Measurements from ENCODE around the gene DOCK4. TPM values are rescaled to one million over a fixed set of nuclear protein-coding genes. Genes with fewer than 3 reads are reported as not detected.

The DOCK4 gene
- total RNA-seq, 1 experiment from 2014 or later, result 31.4 TPM

GRCh38 chr7:111678986-111679385 lies 527.2 kb downstream of the DOCK4 start:
- BruUV-seq (replicated peaks), result no TSS peak
- DNase-seq (ENCODE audit: unreplicated experiment), result no peak
- H3K27ac Mint-ChIP-seq (ENCODE audit: low read depth, unreplicated experiment), result no peak overlapping the region
- H3K27me3 Mint-ChIP-seq (ENCODE audit: insufficient read depth, unreplicated experiment), result peaks cover 18% of the 10 kb centered on the region
- H3K36me3 Mint-ChIP-seq (ENCODE audit: insufficient read depth, unreplicated experiment), result no peaks in the 10 kb centered on the region
- peaks cover 11% of the 10 kb centered on the region for H3K4me1 Mint-ChIP-seq (ENCODE audit: insufficient read depth, unreplicated experiment)
- no peak overlapping the region for H3K4me3 Mint-ChIP-seq (ENCODE audit: unreplicated experiment)
- intact Hi-C loops (cut with micrococcal nuclease), result no loop called here
- H3K9me3 Mint-ChIP-seq (ENCODE audit: unreplicated experiment), result no peaks in the 10 kb centered on the region
- CTCF ChIA-PET, result interaction anchor here (0.9 kb wide), 1 partner anchor 12 kb away, joined by 3 read pairs; no protein-coding TSS in a partner anchor
- no peak for TF ChIP-seq CTCF (IDR thresholded peaks at IDR 0.05; ENCODE audit: unreplicated experiment)
- POLR2A ChIA-PET, result interaction anchor here (1.4 kb wide), 1 partner anchor 117 kb away, joined by 5 read pairs; the partner anchor contains the start of gene IMMP2L

- H3K36me3 Mint-ChIP-seq (ENCODE audit: insufficient read depth, unreplicated experiment), result no peaks in the 10 kb centered on the region
- no peak for TF ChIP-seq CTCF (IDR thresholded peaks at IDR 0.05; ENCODE audit: unreplicated experiment)
- H3K4me1 Mint-ChIP-seq (ENCODE audit: insufficient read depth, unreplicated experiment), result peaks cover 11% of the 10 kb centered on the region
- ChIA-PET CTCF (interaction anchor here (0.6 to 1.5 kb wide), 4 partner anchors 10 to 100 kb away, joined by 3 to 7 read pairs (median 4); no protein-coding TSS in a partner anchor), POLR2A (interaction anchor here (0.7 to 1.4 kb wide), 2 partner anchors 15 to 116 kb away, joined by 3 to 5 read pairs; partner anchors contain the start of gene IMMP2L)
- H3K27ac Mint-ChIP-seq (ENCODE audit: low read depth, unreplicated experiment), result no peak overlapping the region
- H3K27me3 Mint-ChIP-seq (ENCODE audit: insufficient read depth, unreplicated experiment), result peaks cover 25% of the 10 kb centered on the region
- no TSS peak for BruUV-seq (replicated peaks)
- peak; percentile 58 for DNase-seq (ENCODE audit: unreplicated experiment)
- H3K4me3 Mint-ChIP-seq (ENCODE audit: unreplicated experiment), result no peak overlapping the region
- intact Hi-C loops (cut with micrococcal nuclease), result no loop called here
- H3K9me3 Mint-ChIP-seq (ENCODE audit: unreplicated experiment), result no peaks in the 10 kb centered on the region
Observed at GRCh38 chr7:111678281-111678680, 527.9 kb downstream of the DOCK4 start.

GRCh38 chr7:111677848-111678247 lies 528.4 kb downstream of the DOCK4 start:
- Mint-ChIP-seq H3K27ac (ENCODE audit: low read depth, unreplicated experiment) (no peak overlapping the region), H3K36me3 (ENCODE audit: insufficient read depth, unreplicated experiment) (no peaks in the 10 kb centered on the region), H3K4me1 (ENCODE audit: insufficient read depth, unreplicated experiment) (peaks cover 11% of the 10 kb centered on the region), H3K27me3 (ENCODE audit: insufficient read depth, unreplicated experiment) (peaks cover 28% of the 10 kb centered on the region), H3K4me3 (ENCODE audit: unreplicated experiment) (no peak overlapping the region), H3K9me3 (ENCODE audit: unreplicated experiment) (no peaks in the 10 kb centered on the region)
- peak; percentile 66 for DNase-seq (ENCODE audit: unreplicated experiment)
- intact Hi-C loops (cut with micrococcal nuclease), result no loop called here
- POLR2A ChIA-PET, result interaction anchor here (0.7 to 1.4 kb wide), 2 partner anchors 15 to 116 kb away, joined by 3 to 5 read pairs; partner anchors contain the start of gene IMMP2L
- TF ChIP-seq CTCF (IDR thresholded peaks at IDR 0.05; ENCODE audit: unreplicated experiment), result no peak
- CTCF ChIA-PET, result interaction anchor here (0.6 to 1.5 kb wide), 3 partner anchors 10 to 99 kb away, joined by 3 to 7 read pairs (median 4); no protein-coding TSS in a partner anchor
- BruUV-seq (replicated peaks), result no TSS peak

GRCh38 chr7:111676811-111677210 lies 529.4 kb downstream of the DOCK4 start:
- intact Hi-C loops (cut with micrococcal nuclease), result no loop called here

More at GRCh38 chr7:111676811-111677210, 529.4 kb downstream of the DOCK4 start:
- CTCF ChIA-PET, result interaction anchor here (1.4 kb wide), 1 partner anchor 11 kb away, joined by 4 read pairs; no protein-coding TSS in a partner anchor
- Mint-ChIP-seq H3K4me3 (ENCODE audit: unreplicated experiment) (no peak overlapping the region), H3K9me3 (ENCODE audit: unreplicated experiment) (no peaks in the 10 kb centered on the region), H3K27ac (ENCODE audit: low read depth, unreplicated experiment) (no peak overlapping the region), H3K4me1 (ENCODE audit: insufficient read depth, unreplicated experiment) (peaks cover 11% of the 10 kb centered on the region), H3K27me3 (ENCODE audit: insufficient read depth, unreplicated experiment) (peaks cover 37% of the 10 kb centered on the region), H3K36me3 (ENCODE audit: insufficient read depth, unreplicated experiment) (no peaks in the 10 kb centered on the region)
- no peak for DNase-seq (ENCODE audit: unreplicated experiment)
- BruUV-seq (replicated peaks), result no TSS peak
- no peak for TF ChIP-seq CTCF (IDR thresholded peaks at IDR 0.05; ENCODE audit: unreplicated experiment)
- POLR2A ChIA-PET, result no interaction called here

Other genes starting within 250 kb of the DOCK4 start
- 17.1 and 19.9 TPM in 2 replicates for gene ZNF277, start 296 bp upstream of the DOCK4 start, total RNA-seq (2022)
- gene IFRD1, start 244.1 kb upstream of the DOCK4 start, total RNA-seq (2022), result 116 and 123 TPM in 2 replicates

All from MCF 10A (cell line).